Natural killer cell (primary cell): ENCODE measurements around the gene GMFB. TPM values are rescaled to one million over a fixed set of nuclear protein-coding genes. Genes with fewer than 3 reads are reported as not detected.

Source experiments
- ATAC-seq, 3 donors: fragments of 150-1000 bp in 2 of 3; fragments of 200-7000 bp in 1 of 3; cut with Tn5 transposase; 1 replicate in 1 of 3; 2 replicates in 2 of 3; pipeline ENCODE4 v1.10.0; 2021; ENCODE audit warnings: mild to moderate bottlenecking in 2 of 3, moderate library complexity in 2 of 3
- DNase-seq, 2 donors: peaks; one replicate each; pipeline versions ENCODE4 v3.0.0 to v3.0.0-alpha.2; 2013 to 2021; ENCODE audit warnings: mixed read lengths in 1 of 2
- H3K27ac ChIP-seq: one replicate; pipeline ENCODE4 v1.5.1; 2013; ENCODE audit warnings: mild to moderate bottlenecking, low read length
- H3K27me3 ChIP-seq: one replicate; pipeline ENCODE4 v1.6.1; 2013; ENCODE audit warnings: low read length; ENCODE audit not compliant: control insufficient read depth, insufficient read depth
- H3K36me3 ChIP-seq: one replicate; pipeline ENCODE4 v1.6.1; 2013; ENCODE audit warnings: low read length; ENCODE audit not compliant: control insufficient read depth, insufficient read depth
- H3K4me1 ChIP-seq: one replicate; pipeline ENCODE4 v1.6.1; 2013; ENCODE audit warnings: low read length; ENCODE audit not compliant: control insufficient read depth, insufficient read depth
- H3K4me3 ChIP-seq: one replicate; pipeline ENCODE4 v1.5.1; 2013; ENCODE audit warnings: low read length
- H3K9me3 ChIP-seq: one replicate; pipeline ENCODE4 v1.6.1; 2013; ENCODE audit warnings: low read length; ENCODE audit not compliant: control insufficient read depth, insufficient read depth
- H3K27ac Mint-ChIP-seq, 2 donors: one replicate each; pipeline ENCODE4 v1.8.0; 2022; ENCODE audit warnings: mild to moderate bottlenecking in 2 of 2, mixed read lengths in 2 of 2, moderate library complexity in 1 of 2
- H3K27me3 Mint-ChIP-seq, 2 donors: one replicate each; pipeline ENCODE4 v1.8.0; 2022; ENCODE audit warnings: low read depth in 2 of 2, mixed read lengths in 2 of 2
- H3K36me3 Mint-ChIP-seq: one replicate; pipeline ENCODE4 v1.8.0; 2022; ENCODE audit warnings: mixed read lengths
- H3K4me1 Mint-ChIP-seq, 2 donors: one replicate each; pipeline ENCODE4 v1.8.0; 2022; ENCODE audit warnings: mixed read lengths in 2 of 2
- H3K4me3 Mint-ChIP-seq: one replicate; pipeline ENCODE4 v1.8.0; 2022; ENCODE audit warnings: mild to moderate bottlenecking, moderate library complexity, mixed read lengths
- H3K9me3 Mint-ChIP-seq, 2 donors: one replicate each; pipeline ENCODE4 v1.8.0; 2022; ENCODE audit warnings: mixed read lengths in 2 of 2
- CTCF ChIP-seq: fragments of 200-600 bp; IDR thresholded peaks from one replicate; pipeline ENCODE4 v1.8.0; 2022; ENCODE audit warnings: antibody characterized with exemption
- WGBS: methylation state at CpG from one replicate; pipeline ENCODE4 v1.1.7; 2013; ENCODE audit warnings: missing lambda C conversion rate; ENCODE audit not compliant: insufficient coverage; 5-methylcytosine and 5-hydroxymethylcytosine counted together
- intact Hi-C: fragments of 100-400 bp; cut with micrococcal nuclease; formaldehyde crosslinking; loops from one replicate; pipeline ENCODE4 v1.14.2; 2022
- total RNA-seq, 4 donors: library from RNA; stranded (reverse); fragments of 120-200 nt in 1 of 4; gene quantifications; one replicate each; pipeline versions ENCODE4 v1.2.3 to v1.2.4, GENCODE V29; 2013 to 2022

GMFB gene
- total RNA-seq, 3 donors from 2014 or later (not counting 1 experiment from before 2014, with no cell fraction given): 46.4 to 55.1 (median 52.8) TPM

- H3K9me3 ChIP-seq: no peaks in the 10 kb centered on the region
- Mint-ChIP-seq H3K4me3 (no peak overlapping the region), H3K27ac (no peak overlapping the region), H3K4me1 (peaks cover 9 to 11% of the 10 kb centered on the region in 2 donors), H3K9me3 (no peaks in the 10 kb centered on the region), H3K36me3 (no peaks in the 10 kb centered on the region), H3K27me3 (no peaks in the 10 kb centered on the region)
- no peaks in the 10 kb centered on the region for H3K27me3 ChIP-seq
- intact Hi-C loops: no loop called here
- WGBS: 96% methylated on average over 1 of the region's 2 CpGs
- ATAC-seq (no peak), DNase-seq (no peak)
- no peak overlapping the region for H3K27ac ChIP-seq
- no peak overlapping the region for H3K4me3 ChIP-seq
- no peaks in the 10 kb centered on the region for H3K4me1 ChIP-seq
- no peak for TF ChIP-seq CTCF
- peaks cover 44% of the 10 kb centered on the region for H3K36me3 ChIP-seq
These were observed 14.5 kb downstream of the GMFB start for GRCh38 chr14:54474232-54474793.

- no peaks in the 10 kb centered on the region for H3K27me3 ChIP-seq
- Mint-ChIP-seq H3K27ac (no peak overlapping the region), H3K4me1 (peaks cover 9 to 11% of the 10 kb centered on the region in 2 donors), H3K9me3 (peaks cover 4 to 5% of the 10 kb centered on the region in 2 donors), H3K27me3 (no peaks in the 10 kb centered on the region), H3K36me3 (peaks cover 7% of the 10 kb centered on the region), H3K4me3 (no peak overlapping the region)
- no peak overlapping the region for H3K4me3 ChIP-seq
- ATAC-seq (no peak), DNase-seq (no peak)
- no peak overlapping the region for H3K27ac ChIP-seq
- TF ChIP-seq CTCF: no peak
- WGBS: 89% methylated on average over 3 of the region's 4 CpGs
- H3K36me3 ChIP-seq: peaks cover 26% of the 10 kb centered on the region
- H3K4me1 ChIP-seq: no peaks in the 10 kb centered on the region
- no peaks in the 10 kb centered on the region for H3K9me3 ChIP-seq
- intact Hi-C loops: no loop called here
These were observed 16.5 kb downstream of the GMFB start for GRCh38 chr14:54472315-54472714.

GRCh38 chr14:54471641-54472040, 17.1 kb downstream of the GMFB start:
- 94% methylated on average over 4 of the region's 4 CpGs for WGBS
- intact Hi-C loops: no loop called here
- no peak for ATAC-seq
- no peak for DNase-seq
- Mint-ChIP-seq H3K4me1 (peaks cover 9 to 11% of the 10 kb centered on the region in 2 donors), H3K36me3 (peaks cover 14% of the 10 kb centered on the region), H3K9me3 (peaks cover 5 to 6% of the 10 kb centered on the region in 2 donors), H3K27me3 (no peaks in the 10 kb centered on the region), H3K27ac (no peak overlapping the region), H3K4me3 (no peak overlapping the region)
- Histone ChIP-seq H3K4me3 (no peak overlapping the region), H3K36me3 (peaks cover 22% of the 10 kb centered on the region), H3K9me3 (peaks cover 4% of the 10 kb centered on the region), H3K27ac (no peak overlapping the region), H3K4me1 (no peaks in the 10 kb centered on the region), H3K27me3 (no peaks in the 10 kb centered on the region)
- TF ChIP-seq CTCF: no peak

GRCh38 chr14:54470701-54471100, 18.1 kb downstream of the GMFB start:
- H3K36me3 Mint-ChIP-seq: peaks cover 16% of the 10 kb centered on the region
- 99% methylated on average over 2 of the region's 4 CpGs for WGBS
- peaks cover 5 to 8% of the 10 kb centered on the region in 2 donors for H3K4me1 Mint-ChIP-seq
- Histone ChIP-seq H3K9me3 (peaks cover 4% of the 10 kb centered on the region), H3K4me3 (no peak overlapping the region), H3K27ac (no peak overlapping the region), H3K36me3 (peaks cover 15% of the 10 kb centered on the region), H3K27me3 (no peaks in the 10 kb centered on the region), H3K4me1 (no peaks in the 10 kb centered on the region)
- H3K4me3 Mint-ChIP-seq: no peak overlapping the region
- H3K27me3 Mint-ChIP-seq: no peaks in the 10 kb centered on the region
- DNase-seq: no peak
- H3K27ac Mint-ChIP-seq: no peak overlapping the region
- no peak for TF ChIP-seq CTCF
- intact Hi-C loops: no loop called here
- no peak for ATAC-seq
- peaks cover 5 to 6% of the 10 kb centered on the region in 2 donors for H3K9me3 Mint-ChIP-seq
